ENCODE measurements around the gene PRRC2B.
"Not testable (repeated sequence)": the region's sequence is repeated elsewhere in the genome, so short reads cannot be mapped to it uniquely, and the experiment has no call there.

The PRRC2B gene

GRCh38 chr9:131372599-131372973, 21.3 kb upstream of the PRRC2B start:
- Mint-ChIP-seq H3K4me1 (peaks cover 15% of the 10 kb centered on the region), H3K4me3 (peak overlapping the region; percentile 86), H3K27ac (peak overlapping the region; percentile 91)
- not testable (repeated sequence) for H3K36me3 Mint-ChIP-seq; DNase-seq (ENCODE audit: low spot score in 2 of 2); ATAC-seq; H3K9me3 Mint-ChIP-seq

- ATAC-seq; DNase-seq (ENCODE audit: low spot score in 2 of 2); H3K27ac Mint-ChIP-seq; H3K36me3 Mint-ChIP-seq; H3K9me3 Mint-ChIP-seq: not testable (repeated sequence)
- Mint-ChIP-seq H3K4me1 (peaks cover 15% of the 10 kb centered on the region), H3K4me3 (peak overlapping the region; percentile 86)
Observed at GRCh38 chr9:131374638-131375037, 19.2 kb upstream of the PRRC2B start.

- H3K4me1 Mint-ChIP-seq, result no peaks in the 10 kb centered on the region
- DNase-seq (ENCODE audit: low spot score in 2 of 2) (no peak), ATAC-seq (no peak)
- H3K9me3 Mint-ChIP-seq, result no peaks in the 10 kb centered on the region
- no peaks in the 10 kb centered on the region for H3K36me3 Mint-ChIP-seq
- no peak overlapping the region for H3K27ac Mint-ChIP-seq
- H3K4me3 Mint-ChIP-seq, result no peak overlapping the region
Observed at GRCh38 chr9:131379056-131379455, 14.8 kb upstream of the PRRC2B start.

GRCh38 chr9:131382850-131383729, 10.8 kb upstream of the PRRC2B start:
- no peak for ATAC-seq
- no peaks in the 10 kb centered on the region for H3K36me3 Mint-ChIP-seq
- no peaks in the 10 kb centered on the region for H3K4me1 Mint-ChIP-seq
- no peak overlapping the region for H3K4me3 Mint-ChIP-seq
- no peak for DNase-seq (ENCODE audit: low spot score in 2 of 2)
- H3K9me3 Mint-ChIP-seq, result no peaks in the 10 kb centered on the region
- peak overlapping the region; percentile 58 for H3K27ac Mint-ChIP-seq

- DNase-seq (ENCODE audit: low spot score in 2 of 2) (no peak), ATAC-seq (no peak)
- Mint-ChIP-seq H3K36me3 (no peaks in the 10 kb centered on the region), H3K27ac (no peak overlapping the region), H3K4me3 (no peak overlapping the region), H3K4me1 (no peaks in the 10 kb centered on the region), H3K9me3 (no peaks in the 10 kb centered on the region)
Observed at GRCh38 chr9:131385296-131385695, 8.6 kb upstream of the PRRC2B start.

- no peak overlapping the region for H3K4me3 Mint-ChIP-seq
- no peak for ATAC-seq
- H3K27ac Mint-ChIP-seq, result no peak overlapping the region
- no peaks in the 10 kb centered on the region for H3K36me3 Mint-ChIP-seq
- H3K4me1 Mint-ChIP-seq, result no peaks in the 10 kb centered on the region
- DNase-seq (ENCODE audit: low spot score in 2 of 2), result no peak
- no peaks in the 10 kb centered on the region for H3K9me3 Mint-ChIP-seq
Observed at GRCh38 chr9:131386281-131386680, 7.6 kb upstream of the PRRC2B start.

GRCh38 chr9:131387394-131387793, 6.5 kb upstream of the PRRC2B start:
- H3K4me3 Mint-ChIP-seq, result no peak overlapping the region
- no peaks in the 10 kb centered on the region for H3K36me3 Mint-ChIP-seq
- no peak overlapping the region for H3K27ac Mint-ChIP-seq
- H3K9me3 Mint-ChIP-seq, result no peaks in the 10 kb centered on the region
- ATAC-seq, result no peak
- DNase-seq (ENCODE audit: low spot score in 2 of 2), result no peak
- H3K4me1 Mint-ChIP-seq, result no peaks in the 10 kb centered on the region

GRCh38 chr9:131391020-131391419, 2.9 kb upstream of the PRRC2B start:
- no peak for ATAC-seq
- peaks cover 18% of the 10 kb centered on the region for H3K4me1 Mint-ChIP-seq
- H3K9me3 Mint-ChIP-seq, result no peaks in the 10 kb centered on the region
- H3K36me3 Mint-ChIP-seq, result peaks cover 13% of the 10 kb centered on the region
- no peak for DNase-seq (ENCODE audit: low spot score in 2 of 2)
- no peak overlapping the region for H3K27ac Mint-ChIP-seq
- H3K4me3 Mint-ChIP-seq, result no peak overlapping the region

- H3K9me3 Mint-ChIP-seq, result no peaks in the 10 kb centered on the region
- no peak overlapping the region for H3K4me3 Mint-ChIP-seq
- peaks cover 23% of the 10 kb centered on the region for H3K4me1 Mint-ChIP-seq
- peaks cover 17% of the 10 kb centered on the region for H3K36me3 Mint-ChIP-seq
- no peak for ATAC-seq
- no peak overlapping the region for H3K27ac Mint-ChIP-seq
- no peak for DNase-seq (ENCODE audit: low spot score in 2 of 2)
Observed at GRCh38 chr9:131391504-131391903, 2.4 kb upstream of the PRRC2B start.

GRCh38 chr9:131394464-131395156, 724 bp downstream of the PRRC2B start:
- H3K9me3 Mint-ChIP-seq, result no peaks in the 10 kb centered on the region
- H3K4me1 Mint-ChIP-seq, result peaks cover 49% of the 10 kb centered on the region
- peak overlapping the region; percentile 92 for H3K27ac Mint-ChIP-seq
- peak overlapping the region; percentile 84 for H3K4me3 Mint-ChIP-seq
- DNase-seq (ENCODE audit: low spot score in 2 of 2), result peak; percentile 44 to 84
- ATAC-seq, result peak; percentile 49
- peaks cover 43% of the 10 kb centered on the region for H3K36me3 Mint-ChIP-seq

- peaks cover 57% of the 10 kb centered on the region for H3K4me1 Mint-ChIP-seq
- peak; percentile 77 for ATAC-seq
- peaks cover 50% of the 10 kb centered on the region for H3K36me3 Mint-ChIP-seq
- no peaks in the 10 kb centered on the region for H3K9me3 Mint-ChIP-seq
- H3K4me3 Mint-ChIP-seq, result peak overlapping the region; percentile 84
- peak; percentile 48 to 79 for DNase-seq (ENCODE audit: low spot score in 2 of 2)
- H3K27ac Mint-ChIP-seq, result peak overlapping the region; percentile 92
Observed at GRCh38 chr9:131395157-131396098, 1.5 kb downstream of the PRRC2B start.

- Mint-ChIP-seq H3K4me1 (peaks cover 64% of the 10 kb centered on the region), H3K27ac (peak overlapping the region; percentile 92), H3K36me3 (peaks cover 56% of the 10 kb centered on the region), H3K4me3 (peak overlapping the region; percentile 84)
- not testable (repeated sequence) for ATAC-seq; H3K9me3 Mint-ChIP-seq; DNase-seq (ENCODE audit: low spot score in 2 of 2)
Observed at GRCh38 chr9:131396099-131396479, 2.2 kb downstream of the PRRC2B start.

- ATAC-seq (no peak), DNase-seq (ENCODE audit: low spot score in 2 of 2) (no peak)
- Mint-ChIP-seq H3K4me3 (peak overlapping the region; percentile 84), H3K36me3 (peaks cover 61% of the 10 kb centered on the region), H3K4me1 (peaks cover 68% of the 10 kb centered on the region), H3K9me3 (no peaks in the 10 kb centered on the region), H3K27ac (peak overlapping the region; percentile 92)
Observed at GRCh38 chr9:131396626-131397025, 2.7 kb downstream of the PRRC2B start.

- H3K27ac Mint-ChIP-seq, result peak overlapping the region; percentile 92
- no peak for DNase-seq (ENCODE audit: low spot score in 2 of 2)
- peaks cover 67% of the 10 kb centered on the region for H3K36me3 Mint-ChIP-seq
- peak overlapping the region; percentile 84 for H3K4me3 Mint-ChIP-seq
- H3K9me3 Mint-ChIP-seq, result no peaks in the 10 kb centered on the region
- ATAC-seq, result peak; percentile 53
- H3K4me1 Mint-ChIP-seq, result peaks cover 73% of the 10 kb centered on the region
Observed at GRCh38 chr9:131397100-131397790, 3.4 kb downstream of the PRRC2B start.
